Neural cell (in vitro differentiated cells): Measurements from ENCODE around the gene RAET1L. TPM values are rescaled to one million over a fixed set of nuclear protein-coding genes. Genes with fewer than 3 reads are reported as not detected.
"Not testable (repeated sequence)": the region's sequence is repeated elsewhere in the genome, so short reads cannot be mapped to it uniquely, and the experiment has no call there.

Source experiments
- H2AFZ ChIP-seq: fragments of 200-600, 300-800 bp; sonication (generic), shearing (Covaris generic); 2 replicates; pipeline ENCODE4 v1.6.0; 2014; ENCODE audit warnings: low read depth, mild to moderate bottlenecking, antibody characterized with exemption, low read length, moderate library complexity
- H3F3A ChIP-seq: fragments of 200-600 bp; shearing (Covaris generic); 2 replicates; pipeline ENCODE4 v1.6.1; 2016; ENCODE audit warnings: mild to moderate bottlenecking, moderate library complexity, mixed read lengths, antibody characterized with exemption, low read length; ENCODE audit not compliant: insufficient read depth, poor library complexity, severe bottlenecking
- H3K27ac ChIP-seq: fragments of 200-600, 300-800 bp; sonication (generic), shearing (Covaris generic); 2 replicates; pipeline ENCODE4 v1.5.1; 2014; ENCODE audit warnings: mild to moderate bottlenecking, low read length, moderate library complexity
- H3K27me3 ChIP-seq: fragments of 300-800, 200-600 bp; sonication (generic), shearing (Covaris generic); 2 replicates; pipeline ENCODE4 v1.6.0; 2014; ENCODE audit warnings: mild to moderate bottlenecking, low read depth, low read length, moderate library complexity; ENCODE audit not compliant: insufficient read depth
- H3K36me3 ChIP-seq: fragments of 300-800, 200-600 bp; sonication (generic), shearing (Covaris generic); 2 replicates; pipeline ENCODE4 v1.5.1; 2014; ENCODE audit warnings: mild to moderate bottlenecking, antibody characterized with exemption, low read length, moderate library complexity; ENCODE audit not compliant: insufficient read depth
- H3K4me2 ChIP-seq: fragments of 300-800, 200-600 bp; sonication (generic), shearing (Covaris generic); 2 replicates; pipeline ENCODE4 v1.6.0; 2014; ENCODE audit warnings: mild to moderate bottlenecking, low read length
- H3K4me3 ChIP-seq: fragments of 300-800, 200-600 bp; sonication (generic), shearing (Covaris generic); 2 replicates; pipeline ENCODE4 v1.5.1; 2014; ENCODE audit warnings: mild to moderate bottlenecking, low read length, moderate library complexity
- H3K79me2 ChIP-seq: fragments of 200-600 bp; shearing (Covaris generic); replicated peaks from 2 replicates; pipeline ENCODE4 v1.6.0; 2014; ENCODE audit warnings: mild to moderate bottlenecking, low read length, moderate library complexity; ENCODE audit not compliant: insufficient read depth
- H3K9ac ChIP-seq: fragments of 300-800, 200-600 bp; sonication (generic), shearing (Covaris generic); 2 replicates; pipeline ENCODE4 v1.6.1; 2016; ENCODE audit warnings: mild to moderate bottlenecking, low read length, mixed read lengths
- H3K9me2 ChIP-seq: fragments of 200-600 bp; shearing (Covaris generic); 2 replicates; pipeline ENCODE4 v1.6.1; 2016; ENCODE audit warnings: mild to moderate bottlenecking, low read length, mixed read lengths; ENCODE audit not compliant: insufficient read depth
- H3K9me3 ChIP-seq: fragments of 200-600, 300-800 bp; sonication (generic), shearing (Covaris generic); 2 replicates; pipeline ENCODE4 v1.6.1; 2016; ENCODE audit warnings: mild to moderate bottlenecking, mixed run types, low read length, moderate library complexity, mixed read lengths
- H4K20me1 ChIP-seq: fragments of 200-600 bp; shearing (Covaris generic); 2 replicates; pipeline ENCODE4 v1.6.1; 2016; ENCODE audit warnings: mild to moderate bottlenecking, mixed run types; ENCODE audit not compliant: insufficient read depth
- EP300 ChIP-seq: fragments of 450-650 bp; conservative IDR thresholded peaks from 2 replicates; pipeline ENCODE4 v1.6.1; 2014; ENCODE audit warnings: antibody characterized with exemption, mild to moderate bottlenecking, moderate library complexity; ENCODE audit not compliant: poor library complexity, severe bottlenecking
- EZH2 ChIP-seq: fragments of 200-600, 300-800 bp; shearing (Covaris generic), sonication (generic); IDR thresholded peaks from 2 replicates; pipeline ENCODE4 v1.6.1; 2014; ENCODE audit warnings: antibody characterized with exemption, low read length, borderline replicate concordance, mild to moderate bottlenecking; ENCODE audit not compliant: insufficient read depth, poor library complexity, severe bottlenecking
- MXI1 ChIP-seq: fragments of 450-650 bp; conservative IDR thresholded peaks from 2 replicates; pipeline ENCODE4 v1.6.1; 2014; ENCODE audit warnings: antibody characterized with exemption, mild to moderate bottlenecking; ENCODE audit not compliant: poor library complexity, severe bottlenecking
- POLR2AphosphoS5 ChIP-seq: IDR thresholded peaks from 2 replicates; pipeline ENCODE4 v1.6.1; 2012
- RAD21 ChIP-seq: fragments of 450-650 bp; conservative IDR thresholded peaks from 2 replicates; pipeline ENCODE4 v1.6.1; 2014; ENCODE audit warnings: antibody characterized with exemption, mild to moderate bottlenecking, moderate library complexity
- SMC3 ChIP-seq: fragments of 450-650 bp; conservative IDR thresholded peaks from 2 replicates; pipeline ENCODE4 v1.6.1; 2014; ENCODE audit warnings: antibody characterized with exemption, mild to moderate bottlenecking, moderate library complexity; ENCODE audit not compliant: poor library complexity
- TAF1 ChIP-seq: IDR thresholded peaks from 2 replicates; pipeline ENCODE4 v1.6.1; 2012; ENCODE audit warnings: low read depth
- polyA plus RNA-seq: library from polyadenylated mRNA; depleted of rRNA; stranded (reverse); fragments of >200 nt; gene quantifications from 2 replicates; pipeline ENCODE4 v1.2.3, GENCODE V29; 2014
- TF ChIP-seq, protein P1 (sequence below): fragments of 450-650 bp; IDR thresholded peaks from 2 replicates; pipeline ENCODE4 v1.5.1; 2014; ENCODE audit warnings: antibody characterized with exemption, mild to moderate bottlenecking, moderate library complexity; ENCODE audit not compliant: poor library complexity, severe bottlenecking
- TF ChIP-seq, protein P2 (sequence below): IDR thresholded peaks from 2 replicates; pipeline ENCODE4 v1.6.1; 2012; ENCODE audit warnings: borderline replicate concordance

The RAET1L gene
- polyA plus RNA-seq, 1 donor from 2014 or later = not detected

DNA sequence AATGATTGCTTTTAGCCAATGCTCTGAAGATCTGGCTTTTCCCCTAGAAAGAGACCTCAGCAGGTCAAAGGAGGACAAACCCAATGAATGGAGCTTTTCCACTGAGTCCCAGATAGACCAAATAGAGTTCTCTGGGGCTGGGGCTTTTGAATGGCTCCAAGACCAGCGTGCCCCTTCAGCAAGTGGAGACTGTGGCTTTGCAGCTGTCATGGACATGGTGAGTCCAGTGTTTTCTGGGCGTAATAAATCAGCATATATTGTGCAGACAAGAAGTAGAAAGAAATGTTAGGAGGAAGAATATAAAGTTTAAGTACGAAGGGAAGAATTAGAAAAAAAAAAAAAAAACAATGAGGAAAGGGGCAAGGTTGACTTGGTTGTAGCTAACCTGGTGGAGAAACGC is 33.5 kb downstream of the RAET1L start:
- no peaks in the 10 kb centered on the region for H3K79me2 ChIP-seq
- peaks cover 78% of the 10 kb centered on the region for H3K27me3 ChIP-seq
- no peaks in the 10 kb centered on the region for H3K36me3 ChIP-seq
- H2AFZ ChIP-seq = no peak overlapping the region
- peaks cover 16% of the 10 kb centered on the region for H3K9me3 ChIP-seq
- H3K4me3 ChIP-seq = no peak overlapping the region
- no peaks in the 10 kb centered on the region for H3F3A ChIP-seq
- no peak for TF ChIP-seq RAD21
- TF ChIP-seq, protein P1, sequence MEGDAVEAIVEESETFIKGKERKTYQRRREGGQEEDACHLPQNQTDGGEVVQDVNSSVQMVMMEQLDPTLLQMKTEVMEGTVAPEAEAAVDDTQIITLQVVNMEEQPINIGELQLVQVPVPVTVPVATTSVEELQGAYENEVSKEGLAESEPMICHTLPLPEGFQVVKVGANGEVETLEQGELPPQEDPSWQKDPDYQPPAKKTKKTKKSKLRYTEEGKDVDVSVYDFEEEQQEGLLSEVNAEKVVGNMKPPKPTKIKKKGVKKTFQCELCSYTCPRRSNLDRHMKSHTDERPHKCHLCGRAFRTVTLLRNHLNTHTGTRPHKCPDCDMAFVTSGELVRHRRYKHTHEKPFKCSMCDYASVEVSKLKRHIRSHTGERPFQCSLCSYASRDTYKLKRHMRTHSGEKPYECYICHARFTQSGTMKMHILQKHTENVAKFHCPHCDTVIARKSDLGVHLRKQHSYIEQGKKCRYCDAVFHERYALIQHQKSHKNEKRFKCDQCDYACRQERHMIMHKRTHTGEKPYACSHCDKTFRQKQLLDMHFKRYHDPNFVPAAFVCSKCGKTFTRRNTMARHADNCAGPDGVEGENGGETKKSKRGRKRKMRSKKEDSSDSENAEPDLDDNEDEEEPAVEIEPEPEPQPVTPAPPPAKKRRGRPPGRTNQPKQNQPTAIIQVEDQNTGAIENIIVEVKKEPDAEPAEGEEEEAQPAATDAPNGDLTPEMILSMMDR = no peak
- no peaks in the 10 kb centered on the region for H3K9me2 ChIP-seq
- no peak overlapping the region for H3K27ac ChIP-seq
- H4K20me1 ChIP-seq = no peaks in the 10 kb centered on the region
- no peak overlapping the region for H3K9ac ChIP-seq
- no peak overlapping the region for H3K4me2 ChIP-seq

- Histone ChIP-seq H3K27me3 (peaks cover 82% of the 10 kb centered on the region), H3K9me3 (peaks cover 16% of the 10 kb centered on the region), H3K4me3 (peak overlapping the region; percentile 65)
- not testable (repeated sequence) for H3K27ac ChIP-seq, H2AFZ ChIP-seq, H3K79me2 ChIP-seq, H3K9ac ChIP-seq, H3K4me2 ChIP-seq, H3K9me2 ChIP-seq, H4K20me1 ChIP-seq, H3F3A ChIP-seq, H3K36me3 ChIP-seq
These were observed 33.9 kb downstream of the RAET1L start for GRCh38 chr6:149991472-149991795.

GRCh38 chr6:149990661-149991471 is 34.5 kb downstream of the RAET1L start:
- TF ChIP-seq SMC3 = no peak
- peak; percentile 79 for TF ChIP-seq EZH2
- no peak overlapping the region for H3K9ac ChIP-seq
- H2AFZ ChIP-seq = no peak overlapping the region
- H3K9me2 ChIP-seq = no peaks in the 10 kb centered on the region
- H3K4me2 ChIP-seq = peak overlapping the region; percentile 28
- peak overlapping the region; percentile 65 for H3K4me3 ChIP-seq
- H3K36me3 ChIP-seq = no peaks in the 10 kb centered on the region
- H3K9me3 ChIP-seq = peaks cover 17% of the 10 kb centered on the region
- H4K20me1 ChIP-seq = no peaks in the 10 kb centered on the region
- H3K27ac ChIP-seq = no peak overlapping the region
- no peaks in the 10 kb centered on the region for H3K79me2 ChIP-seq
- peaks cover 88% of the 10 kb centered on the region for H3K27me3 ChIP-seq
- no peaks in the 10 kb centered on the region for H3F3A ChIP-seq

DNA sequence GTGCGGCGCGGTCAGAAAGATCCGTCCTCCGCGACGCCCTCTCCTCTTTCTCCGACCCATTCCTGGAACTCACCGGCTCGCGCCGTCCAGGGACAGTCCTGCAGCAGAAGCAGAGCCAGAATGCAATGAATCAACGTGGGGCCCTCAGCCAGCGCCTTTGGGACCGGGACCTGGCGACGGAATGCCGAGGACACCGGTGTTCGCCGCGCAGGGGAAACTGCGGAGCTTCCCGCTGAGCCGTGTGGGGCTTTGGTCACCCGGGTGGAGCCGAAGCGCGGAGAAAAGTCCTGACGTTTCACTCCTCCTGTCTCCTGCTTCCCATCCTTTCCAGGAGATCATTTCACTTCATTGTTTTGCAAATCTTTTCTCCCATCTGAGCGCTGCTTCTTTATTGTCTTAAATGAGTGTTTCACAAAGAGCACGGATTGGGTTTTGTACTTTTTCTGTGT is 35.1 kb downstream of the RAET1L start:
- no peaks in the 10 kb centered on the region for H3K9me2 ChIP-seq
- no peaks in the 10 kb centered on the region for H3K79me2 ChIP-seq
- H3K4me3 ChIP-seq = peak overlapping the region; percentile 65
- peaks cover 94% of the 10 kb centered on the region for H3K27me3 ChIP-seq
- no peak overlapping the region for H3K27ac ChIP-seq
- no peak overlapping the region for H3K9ac ChIP-seq
- no peaks in the 10 kb centered on the region for H3F3A ChIP-seq
- TF ChIP-seq EZH2 = peak; percentile 5
- TF ChIP-seq RAD21 = no peak
- TF ChIP-seq POLR2AphosphoS5 = no peak
- TF ChIP-seq SMC3 = no peak
- TF ChIP-seq TAF1 = no peak
- TF ChIP-seq MXI1 = no peak
- no peak for TF ChIP-seq EP300
- TF ChIP-seq, protein P2, sequence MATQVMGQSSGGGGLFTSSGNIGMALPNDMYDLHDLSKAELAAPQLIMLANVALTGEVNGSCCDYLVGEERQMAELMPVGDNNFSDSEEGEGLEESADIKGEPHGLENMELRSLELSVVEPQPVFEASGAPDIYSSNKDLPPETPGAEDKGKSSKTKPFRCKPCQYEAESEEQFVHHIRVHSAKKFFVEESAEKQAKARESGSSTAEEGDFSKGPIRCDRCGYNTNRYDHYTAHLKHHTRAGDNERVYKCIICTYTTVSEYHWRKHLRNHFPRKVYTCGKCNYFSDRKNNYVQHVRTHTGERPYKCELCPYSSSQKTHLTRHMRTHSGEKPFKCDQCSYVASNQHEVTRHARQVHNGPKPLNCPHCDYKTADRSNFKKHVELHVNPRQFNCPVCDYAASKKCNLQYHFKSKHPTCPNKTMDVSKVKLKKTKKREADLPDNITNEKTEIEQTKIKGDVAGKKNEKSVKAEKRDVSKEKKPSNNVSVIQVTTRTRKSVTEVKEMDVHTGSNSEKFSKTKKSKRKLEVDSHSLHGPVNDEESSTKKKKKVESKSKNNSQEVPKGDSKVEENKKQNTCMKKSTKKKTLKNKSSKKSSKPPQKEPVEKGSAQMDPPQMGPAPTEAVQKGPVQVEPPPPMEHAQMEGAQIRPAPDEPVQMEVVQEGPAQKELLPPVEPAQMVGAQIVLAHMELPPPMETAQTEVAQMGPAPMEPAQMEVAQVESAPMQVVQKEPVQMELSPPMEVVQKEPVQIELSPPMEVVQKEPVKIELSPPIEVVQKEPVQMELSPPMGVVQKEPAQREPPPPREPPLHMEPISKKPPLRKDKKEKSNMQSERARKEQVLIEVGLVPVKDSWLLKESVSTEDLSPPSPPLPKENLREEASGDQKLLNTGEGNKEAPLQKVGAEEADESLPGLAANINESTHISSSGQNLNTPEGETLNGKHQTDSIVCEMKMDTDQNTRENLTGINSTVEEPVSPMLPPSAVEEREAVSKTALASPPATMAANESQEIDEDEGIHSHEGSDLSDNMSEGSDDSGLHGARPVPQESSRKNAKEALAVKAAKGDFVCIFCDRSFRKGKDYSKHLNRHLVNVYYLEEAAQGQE = no peak
- TF ChIP-seq, protein P1 = no peak
- H3K4me2 ChIP-seq = peak overlapping the region; percentile 28
- no peaks in the 10 kb centered on the region for H3K36me3 ChIP-seq
- no peaks in the 10 kb centered on the region for H4K20me1 ChIP-seq
- H2AFZ ChIP-seq = no peak overlapping the region
- H3K9me3 ChIP-seq = peaks cover 22% of the 10 kb centered on the region
